22Rv1 (cell line): ENCODE results near the gene ABT1.
"Not testable (repeated sequence)": the region's sequence is repeated elsewhere in the genome, so short reads cannot be mapped to it uniquely, and the experiment has no call there.

Source experiments
- H3K27ac ChIP-seq: fragments of 450-650 bp; 2 replicates; pipeline ENCODE4 v1.5.1; 2017
- ZFX ChIP-seq: fragments of 450-650 bp; IDR thresholded peaks from 2 replicates; pipeline ENCODE4 v1.6.1; 2017; ENCODE audit warnings: antibody characterized with exemption, borderline replicate concordance
- TF ChIP-seq, protein P1 (sequence below): fragments of 450-650 bp; IDR thresholded peaks from 2 replicates; pipeline ENCODE4 v1.5.1; 2017; ENCODE audit warnings: mild to moderate bottlenecking

Gene ABT1

DNA sequence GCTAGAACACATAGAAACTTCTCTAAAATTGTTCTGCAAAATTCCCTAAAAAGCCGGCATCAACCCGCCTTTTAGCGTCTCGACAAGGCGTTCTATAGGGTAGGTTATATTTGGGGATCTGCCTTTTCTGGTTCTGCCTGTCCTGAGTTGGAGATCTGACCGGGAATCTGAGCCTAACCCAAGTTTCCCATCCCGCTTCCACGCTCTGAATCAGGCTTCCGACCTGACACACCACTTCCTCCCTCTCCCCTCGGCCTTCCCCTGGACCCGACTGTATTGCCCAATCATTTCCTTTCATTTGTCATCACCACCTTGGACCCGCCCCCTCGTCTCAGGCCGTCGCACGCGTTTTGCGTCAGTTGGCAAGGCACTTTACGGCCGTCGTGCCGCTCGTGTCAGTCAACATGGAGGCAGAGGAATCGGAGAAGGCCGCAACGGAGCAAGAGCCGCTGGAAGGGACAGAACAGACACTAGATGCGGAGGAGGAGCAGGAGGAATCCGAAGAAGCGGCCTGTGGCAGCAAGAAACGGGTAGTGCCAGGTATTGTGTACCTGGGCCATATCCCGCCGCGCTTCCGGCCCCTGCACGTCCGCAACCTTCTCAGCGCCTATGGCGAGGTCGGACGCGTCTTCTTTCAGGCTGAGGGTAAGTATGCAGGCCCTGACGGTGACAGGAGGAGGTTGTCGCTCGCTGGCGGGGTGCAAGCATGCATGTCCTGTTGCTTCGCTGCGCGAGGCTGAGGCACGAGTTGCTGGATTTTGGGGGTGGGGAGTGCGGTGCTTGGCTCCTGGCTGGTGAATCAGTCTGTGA is at the start of gene ABT1:
Gene ABT1, plus strand, starts transcription at position 375 of the 810 bp plus-strand sequence. Its CDS starts 30 bp downstream, at position 405.
- peak within 1 kb of the TSS; percentile 87 for H3K27ac ChIP-seq
- no peak for TF ChIP-seq ZFX
- TF ChIP-seq, protein P1, sequence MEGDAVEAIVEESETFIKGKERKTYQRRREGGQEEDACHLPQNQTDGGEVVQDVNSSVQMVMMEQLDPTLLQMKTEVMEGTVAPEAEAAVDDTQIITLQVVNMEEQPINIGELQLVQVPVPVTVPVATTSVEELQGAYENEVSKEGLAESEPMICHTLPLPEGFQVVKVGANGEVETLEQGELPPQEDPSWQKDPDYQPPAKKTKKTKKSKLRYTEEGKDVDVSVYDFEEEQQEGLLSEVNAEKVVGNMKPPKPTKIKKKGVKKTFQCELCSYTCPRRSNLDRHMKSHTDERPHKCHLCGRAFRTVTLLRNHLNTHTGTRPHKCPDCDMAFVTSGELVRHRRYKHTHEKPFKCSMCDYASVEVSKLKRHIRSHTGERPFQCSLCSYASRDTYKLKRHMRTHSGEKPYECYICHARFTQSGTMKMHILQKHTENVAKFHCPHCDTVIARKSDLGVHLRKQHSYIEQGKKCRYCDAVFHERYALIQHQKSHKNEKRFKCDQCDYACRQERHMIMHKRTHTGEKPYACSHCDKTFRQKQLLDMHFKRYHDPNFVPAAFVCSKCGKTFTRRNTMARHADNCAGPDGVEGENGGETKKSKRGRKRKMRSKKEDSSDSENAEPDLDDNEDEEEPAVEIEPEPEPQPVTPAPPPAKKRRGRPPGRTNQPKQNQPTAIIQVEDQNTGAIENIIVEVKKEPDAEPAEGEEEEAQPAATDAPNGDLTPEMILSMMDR = no peak

DNA sequence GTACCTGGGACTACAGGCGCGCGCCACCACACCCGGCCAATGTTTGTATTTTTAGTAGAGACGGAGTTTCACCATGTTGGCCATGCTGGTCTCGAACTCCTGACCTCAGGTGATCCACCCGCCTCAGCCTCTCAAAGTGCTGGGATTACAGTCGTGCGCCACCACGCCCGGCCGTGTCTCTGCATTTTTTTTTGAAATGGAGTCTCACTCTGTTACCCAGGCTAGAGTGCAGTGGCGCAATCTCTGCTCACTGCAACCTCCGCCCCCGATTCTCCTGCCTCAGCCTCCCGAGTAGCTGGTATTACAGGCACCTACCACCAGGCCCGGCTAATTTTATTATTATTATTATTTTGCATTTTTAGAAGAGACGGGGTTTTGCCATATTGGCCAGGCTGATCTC is 49.4 kb upstream of the ABT1 start:
- H3K27ac ChIP-seq = not testable (repeated sequence)

DNA sequence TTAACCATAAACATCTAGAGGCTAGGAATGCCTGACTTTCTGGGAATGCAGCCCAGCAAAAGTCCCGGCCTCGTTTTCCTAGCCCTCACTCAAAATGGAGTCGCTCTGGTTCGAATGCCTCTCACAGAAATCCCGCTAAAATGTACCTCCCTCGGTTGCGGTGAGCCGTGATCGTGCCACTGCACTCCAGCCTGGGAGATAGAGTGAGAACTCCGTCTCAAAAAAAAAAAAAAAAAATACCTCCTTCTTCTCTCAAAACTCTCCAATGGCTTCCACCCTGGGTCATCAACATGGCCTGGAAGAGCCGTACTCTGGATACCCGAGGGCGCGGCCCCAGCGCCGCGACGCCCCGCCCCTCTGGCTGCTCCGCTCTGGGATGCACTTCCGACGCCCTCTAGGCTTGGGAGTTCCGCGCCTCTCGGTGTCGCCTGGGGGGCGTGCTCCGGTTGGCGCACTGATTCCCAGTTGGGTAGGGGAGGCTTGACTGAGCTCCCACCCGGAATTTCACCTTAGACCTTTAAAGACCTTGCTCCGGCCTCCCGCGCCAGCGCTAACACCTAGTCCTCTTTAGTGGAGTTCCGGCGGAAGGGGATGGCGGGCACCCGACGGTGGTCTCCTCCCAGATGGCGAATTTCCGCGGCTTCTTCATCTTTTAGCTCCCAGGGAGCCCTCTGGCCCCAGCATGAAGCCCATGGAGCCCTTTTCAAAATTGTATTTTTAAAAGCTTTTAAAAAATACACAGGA is 46.3 kb upstream of the ABT1 start:
- H3K27ac ChIP-seq = no peak overlapping the region
- TF ChIP-seq, protein P1 = no peak
- no peak for TF ChIP-seq ZFX

DNA sequence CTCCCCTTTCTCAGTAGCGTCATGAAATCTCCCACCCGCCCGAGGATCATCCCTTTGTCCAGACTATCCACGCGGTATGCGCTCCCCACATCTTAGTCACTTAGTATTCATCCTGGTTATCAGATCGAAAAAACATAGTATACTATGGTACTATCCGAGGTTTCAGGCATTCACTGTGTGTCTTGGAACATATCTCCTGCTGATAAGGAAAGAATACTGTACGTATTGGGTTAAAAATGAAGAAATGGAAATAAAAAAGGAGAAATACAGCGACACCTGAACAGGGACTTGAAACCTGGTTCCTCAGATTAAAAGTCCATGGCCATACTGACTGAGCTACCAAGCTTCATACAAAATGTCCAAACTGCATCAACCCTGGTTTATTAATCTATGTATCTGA is 44.5 kb upstream of the ABT1 start:
- TF ChIP-seq, protein P1 = no peak
- no peak for TF ChIP-seq ZFX
- no peak overlapping the region for H3K27ac ChIP-seq

DNA sequence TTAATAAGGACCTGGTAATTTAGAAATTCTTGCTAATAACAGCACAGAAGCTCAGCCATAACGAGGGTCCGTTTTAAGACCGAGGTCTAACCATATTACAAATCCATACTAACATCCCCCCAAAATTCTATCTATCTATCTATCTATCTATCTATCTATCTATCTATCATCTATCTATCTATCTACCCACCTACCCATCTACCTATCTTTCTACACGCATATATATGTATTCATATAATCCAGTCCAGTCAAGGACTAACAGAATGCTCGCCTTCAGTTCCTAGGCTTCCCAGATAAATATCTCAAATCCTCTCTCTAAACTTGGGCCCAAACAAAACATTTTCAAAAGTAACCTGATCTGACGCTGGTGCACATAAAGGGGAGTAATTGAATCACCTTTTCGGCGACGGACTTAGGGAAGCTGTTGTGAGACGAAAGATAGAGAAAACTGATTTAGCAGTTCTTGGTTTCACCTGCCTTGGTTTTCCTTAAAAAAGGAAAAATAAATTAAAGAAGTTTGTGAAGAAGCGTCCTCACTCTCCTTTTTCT is 44.0 kb upstream of the ABT1 start:
- TF ChIP-seq, protein P1 = no peak
- TF ChIP-seq ZFX = no peak
- no peak overlapping the region; the same call in 1 of the 2 replicates for H3K27ac ChIP-seq

DNA sequence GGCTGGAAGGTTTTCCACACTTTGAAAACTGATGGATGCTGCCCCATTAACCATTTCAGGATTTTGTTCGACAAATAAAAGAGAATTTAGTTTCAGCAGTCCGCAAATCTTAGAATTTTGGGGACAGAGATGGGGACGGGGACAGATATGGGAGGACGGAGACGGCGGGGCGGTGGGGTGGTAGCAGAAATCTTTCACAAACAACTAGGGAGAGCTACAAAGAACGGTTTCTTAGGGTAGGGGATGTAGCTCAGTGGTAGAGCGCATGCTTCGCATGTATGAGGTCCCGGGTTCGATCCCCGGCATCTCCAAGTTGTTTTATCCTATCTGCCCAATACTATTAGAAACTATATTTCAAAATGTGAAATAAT is 43.5 kb upstream of the ABT1 start:
- TF ChIP-seq ZFX = no peak
- TF ChIP-seq, protein P1 = no peak
- peak overlapping the region; percentile 86 for H3K27ac ChIP-seq

DNA sequence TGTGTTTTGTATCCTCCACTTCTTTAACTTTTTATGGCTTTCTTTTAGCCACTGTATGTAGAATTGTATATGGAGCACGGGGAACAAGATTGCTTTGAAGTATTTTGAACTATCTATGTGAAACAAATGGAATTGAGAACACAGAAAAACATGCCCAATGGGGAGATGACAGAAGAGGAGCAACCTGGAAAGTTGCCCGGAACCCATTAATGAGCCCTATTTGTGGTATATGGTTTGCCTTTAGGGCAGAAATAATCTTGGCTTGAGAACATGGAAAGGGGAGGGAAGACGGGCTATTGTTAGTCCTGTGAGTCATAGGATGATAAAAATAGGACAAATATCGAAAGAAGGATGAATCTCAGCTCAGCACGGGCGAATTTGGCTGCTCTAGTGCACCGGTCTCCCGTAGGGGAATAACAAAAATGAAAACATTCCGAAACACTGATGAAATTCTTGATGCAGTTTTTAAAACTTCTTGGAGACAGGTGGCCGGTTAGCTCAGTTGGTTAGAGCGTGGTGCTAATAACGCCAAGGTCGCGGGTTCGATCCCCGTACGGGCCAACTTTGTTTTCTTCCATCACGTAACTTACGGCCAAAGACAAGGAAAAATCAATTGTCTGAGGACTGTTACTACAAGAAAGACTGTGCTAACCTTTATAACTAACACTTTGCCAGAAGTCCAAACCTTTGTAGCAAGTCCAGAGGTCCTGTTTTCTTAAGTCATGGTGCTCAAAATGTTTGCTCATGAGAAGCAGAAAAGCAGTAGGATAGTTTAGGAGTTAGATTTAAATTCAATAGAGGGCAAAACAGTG is 42.9 kb upstream of the ABT1 start:
- H3K27ac ChIP-seq = peak overlapping the region; percentile 86
- TF ChIP-seq, protein P1 = no peak
- TF ChIP-seq ZFX = no peak
